GM12878 (cell line): ENCODE measurements around the gene DNAAF5. TPM values are rescaled to one million over a fixed set of nuclear protein-coding genes. Genes with fewer than 3 reads are reported as not detected.

Source experiments
- ATAC-seq: fragments of 200-7000 bp; cut with Tn5 transposase; 3 replicates; pipeline ENCODE4 v1.9.1; 2020; ENCODE audit warnings: mild to moderate bottlenecking, moderate library complexity
- BruUV-seq: library from RNA; stranded (reverse); fragments of 400-500 nt; replicated peaks from 2 replicates; lab custom pipeline; 2021; lab: Mats Ljungman, UMichigan
- CTCF ChIA-PET: fragments of 300-600 bp; sonication (Branson Sonifier 250); formaldehyde crosslinking; extraction: SDS; loops from one replicate; lab custom pipeline; 2021; ENCODE audit warnings: inconsistent platforms; lab: Yijun Ruan, JAX
- POLR2A ChIA-PET: fragments of 350-600 bp; formaldehyde crosslinking; extraction: SDS; loops from one replicate; lab custom pipeline; 2021; ENCODE audit warnings: inconsistent platforms; lab: Charles Lee
- RAD21 ChIA-PET: fragments of 300-600 bp; sonication (Branson Sonifier 250); formaldehyde crosslinking; loops from one replicate; lab custom pipeline; 2023; ENCODE audit warnings: antibody characterized with exemption; ENCODE audit not compliant: unreplicated experiment; lab: Charles Lee
- SMC1A ChIA-PET: fragments of 300-600 bp; sonication (Branson Sonifier 250); formaldehyde crosslinking; loops from one replicate; lab custom pipeline; 2023; ENCODE audit not compliant: unreplicated experiment, uncharacterized antibody; lab: Charles Lee
- DNase-seq: peaks from one replicate; pipeline ENCODE4 v3.0.0-alpha.2; 2011; ENCODE audit warnings: low read depth, low spot score
- FAIRE-seq: peaks from 3 replicates; lab custom pipeline; 2011; peaks lifted over from hg19 to GRCh38; lab: Jason Lieb, UNC
- H2AFZ ChIP-seq: 2 replicates; pipeline ENCODE4 v1.6.0; 2011; ENCODE audit warnings: low read depth, low read length, control low read depth; ENCODE audit not compliant: control insufficient read depth
- H3K27ac ChIP-seq: 2 replicates; pipeline ENCODE4 v1.5.1; 2011; ENCODE audit warnings: control low read depth; ENCODE audit not compliant: control insufficient read depth, insufficient read depth
- H3K27me3 ChIP-seq, 2 experiments: replicated peaks in 1 of 2; 2 replicates each; pipeline versions ENCODE4 v1.6.0 to v1.6.1; 2011; ENCODE audit warnings: low read length in 1 of 2; ENCODE audit not compliant: control insufficient read depth in 2 of 2, insufficient read depth in 2 of 2
- H3K36me3 ChIP-seq, 2 experiments: 2 replicates each; pipeline ENCODE4 v1.5.1; 2011; ENCODE audit warnings: low read length in 1 of 2; ENCODE audit not compliant: control insufficient read depth in 2 of 2, insufficient read depth in 2 of 2
- H3K4me1 ChIP-seq: 2 replicates; pipeline ENCODE4 v1.6.1; 2011; ENCODE audit warnings: mild to moderate bottlenecking, low read length, moderate library complexity, mixed read lengths; ENCODE audit not compliant: control insufficient read depth, insufficient read depth
- H3K4me2 ChIP-seq: 2 replicates; pipeline ENCODE4 v1.6.0; 2011; ENCODE audit warnings: control low read depth; ENCODE audit not compliant: control insufficient read depth, insufficient read depth
- H3K4me3 ChIP-seq: fragments of 200-600 bp; sonication (generic); 2 replicates; pipeline ENCODE4 v1.5.1; 2016
- H3K79me2 ChIP-seq: 2 replicates; pipeline ENCODE4 v1.6.0; 2011; ENCODE audit warnings: low read length; ENCODE audit not compliant: control insufficient read depth, insufficient read depth
- H3K9ac ChIP-seq: 2 replicates; pipeline ENCODE4 v1.8.0; 2011; ENCODE audit warnings: low read length, control low read depth, mixed read lengths; ENCODE audit not compliant: control insufficient read depth, insufficient read depth
- H3K9me3 ChIP-seq: replicated peaks from 3 replicates; pipeline ENCODE4 v1.5.1; 2011; ENCODE audit warnings: mild to moderate bottlenecking, low read length; ENCODE audit not compliant: control insufficient read depth, insufficient read depth
- H4K20me1 ChIP-seq: 2 replicates; pipeline ENCODE4 v1.6.0; 2011; ENCODE audit not compliant: control insufficient read depth, insufficient read depth
- CHD4 ChIP-seq: fragments of 200-600 bp; sonication (generic); IDR thresholded peaks from 2 replicates; pipeline ENCODE4 v1.6.1; 2016; ENCODE audit warnings: mild to moderate bottlenecking
- KLF5 ChIP-seq: fragments of 450-650 bp; IDR thresholded peaks from 2 replicates; pipeline ENCODE4 v1.6.1; 2014; ENCODE audit warnings: mild to moderate bottlenecking; ENCODE audit not compliant: partially characterized antibody
- NBN ChIP-seq: fragments of 450-650 bp; IDR thresholded peaks from 2 replicates; pipeline ENCODE4 v1.6.1; 2016
- SPI1 ChIP-seq: IDR thresholded peaks from 2 replicates; pipeline ENCODE4 v1.6.1; 2011; ENCODE audit warnings: low read depth, mild to moderate bottlenecking, low read length, moderate library complexity, borderline replicate concordance; ENCODE audit not compliant: insufficient read depth
- USF1 ChIP-seq: IDR thresholded peaks from 2 replicates; pipeline ENCODE4 v1.6.1; 2011; ENCODE audit warnings: borderline replicate concordance, low read depth, mild to moderate bottlenecking, moderate library complexity, mixed read lengths, low read length; ENCODE audit not compliant: insufficient read depth; ENCODE audit errors: extremely low read length
- ZNF384 ChIP-seq: IDR thresholded peaks from 2 replicates; pipeline ENCODE4 v1.6.1; 2012; ENCODE audit warnings: low read depth, mild to moderate bottlenecking, low read length, improper control_type of control experiment, borderline replicate concordance
- WGBS: methylation state at CpG from one replicate; pipeline ENCODE4 v1.1.6; 2016; ENCODE audit warnings: low lambda C conversion rate; ENCODE audit not compliant: insufficient replicate concordance, insufficient coverage; ENCODE audit errors: missing lambda C conversion rate; 5-methylcytosine and 5-hydroxymethylcytosine counted together
- in situ Hi-C: fragments of 300-500 bp; cut with MboI; formaldehyde crosslinking; loops from 9 replicates; pipeline ENCODE4 v1.14.3; 2018; ENCODE audit warnings: mixed read lengths
- intact Hi-C: fragments of 100-400 bp; cut with micrococcal nuclease; formaldehyde crosslinking; loops from one replicate; pipeline ENCODE4 v1.14.2; 2022; ENCODE audit not compliant: unreplicated experiment
- polyA plus RNA-seq, 11 experiments: library from polyadenylated mRNA; depleted of rRNA in 4 of 11; unstranded in 6 of 11; stranded (reverse) in 5 of 11; fragments of >200 nt; fragmentation: Nextera tagmentation in 4 of 11; fragmentation: Illumina TruSeq in 1 of 11; extraction: Ambion mirVana in 4 of 11; extraction: Trizol in 1 of 11; gene quantifications; 1 replicate in 1 of 11; 2 replicates in 10 of 11; pipeline versions ENCODE4 v1.2.1 to v1.2.3, GENCODE V29; 2011 to 2016; ENCODE audit warnings: inconsistent platforms in 2 of 11, missing spikeins in 2 of 11, low read depth in 1 of 11
- total RNA-seq, 4 experiments: library from RNA; depleted of rRNA in 3 of 4; stranded (reverse); fragments of >200 nt in 3 of 4; fragmentation: Illumina TruSeq in 1 of 4; extraction: Trizol in 1 of 4; gene quantifications; 2 replicates each; pipeline versions ENCODE4 v1.2.1 to v1.2.3, GENCODE V29; 2013 to 2021

DNAAF5 gene
- total and polyA plus RNA-seq, 10 of the 15 experiments (the other 5 are each of a cell fraction or from before 2014, with no cell fraction given): 1.8 to 38.3 (median 9.2) TPM

GRCh38 chr7:768881-769504, 42.5 kb downstream of the DNAAF5 start (continued):
- TF ChIP-seq KLF5 (no peak), ZNF384 (no peak), USF1 (no peak)

- no peak overlapping the region for H3K9ac ChIP-seq
- H3K4me2 ChIP-seq: no peak overlapping the region
- SMC1A ChIA-PET: interaction anchor here (0.6 to 1.0 kb wide), 2 partner anchors 437 to 444 kb away, joined by 4 read pairs; no protein-coding TSS in a partner anchor
- no peak for DNase-seq
- H3K4me1 ChIP-seq: no peaks in the 10 kb centered on the region
- H3K27me3 ChIP-seq: no peaks in the 10 kb centered on the region
- no peaks in the 10 kb centered on the region for H3K9me3 ChIP-seq
- H3K36me3 ChIP-seq: peaks cover 4 to 6% of the 10 kb centered on the region in 2 experiments; a peak in 3 of 4 replicates
- no peak for ATAC-seq
- RAD21 ChIA-PET: interaction anchor here (1.4 kb wide), 1 partner anchor 448 kb away, joined by 3 read pairs; no protein-coding TSS in a partner anchor
- CTCF ChIA-PET: no interaction called here
- POLR2A ChIA-PET: interaction anchor here (0.6 kb wide), 1 partner anchor 198 kb away, joined by 3 read pairs; no protein-coding TSS in a partner anchor
- H3K27ac ChIP-seq: no peak overlapping the region
- intact Hi-C loops (loop anchor here (5.0 kb wide), 1 partner anchor 448 kb away; no protein-coding TSS in a partner anchor), in situ Hi-C loops (no loop called here)
- no peaks in the 10 kb centered on the region for H3K79me2 ChIP-seq
- H2AFZ ChIP-seq: no peak overlapping the region
- TF ChIP-seq NBN (no peak), CHD4 (no peak), SPI1 (0 out of 2 replicates have a peak, but pooled peaks have one; percentile 18)
- WGBS: 71% methylated on average over 14 of the region's 14 CpGs
- no peak overlapping the region for H3K4me3 ChIP-seq
- no TSS peak for BruUV-seq
- FAIRE-seq: no peak
- H4K20me1 ChIP-seq: no peaks in the 10 kb centered on the region
Measured at GRCh38 chr7:770336-770735, 43.8 kb downstream of the DNAAF5 start.
